HepG2 (cell line): ENCODE measurements around the gene BICRAL. TPM values are rescaled to one million over a fixed set of nuclear protein-coding genes. Genes with fewer than 3 reads are reported as not detected.

ENCODE experiments used
- CTCF ChIP-seq: sonication (generic); formaldehyde crosslinking; IDR thresholded peaks from 2 replicates; pipeline ENCODE4 v1.5.0; 2020; ENCODE audit warnings: mild to moderate bottlenecking, missing genetic modification reagents, moderate library complexity
- ELF4 ChIP-seq: sonication (generic); formaldehyde crosslinking; IDR thresholded peaks from 2 replicates; pipeline ENCODE4 v1.5.0; 2020; ENCODE audit warnings: missing genetic modification reagents, mild to moderate bottlenecking, moderate library complexity, borderline replicate concordance
- FOXP4 ChIP-seq: sonication (generic); formaldehyde crosslinking; IDR thresholded peaks from 2 replicates; pipeline ENCODE4 v1.4.0; 2020; ENCODE audit warnings: missing genetic modification reagents
- GPN1 ChIP-seq: sonication (generic); formaldehyde crosslinking; IDR thresholded peaks from 2 replicates; pipeline ENCODE4 v1.5.1; 2020; ENCODE audit warnings: missing genetic modification reagents, borderline replicate concordance
- GTF3A ChIP-seq: sonication (generic); formaldehyde crosslinking; conservative IDR thresholded peaks from 2 replicates; pipeline ENCODE4 v1.4.0; 2020; ENCODE audit warnings: mild to moderate bottlenecking, missing genetic modification reagents
- KDM6A ChIP-seq: IDR thresholded peaks from 2 replicates; pipeline ENCODE4 v1.6.1; 2016; ENCODE audit warnings: low read depth
- NFYC ChIP-seq: IDR thresholded peaks from 2 replicates; pipeline ENCODE4 v1.6.1; 2016; ENCODE audit warnings: missing genetic modification reagents, missing compliant biosample characterization
- RELA ChIP-seq: sonication (generic); formaldehyde crosslinking; IDR thresholded peaks from 2 replicates; pipeline ENCODE4 v1.4.0; 2020; ENCODE audit warnings: missing genetic modification reagents
- THAP8 ChIP-seq: sonication (generic); formaldehyde crosslinking; IDR thresholded peaks from 2 replicates; pipeline ENCODE4 v1.5.1; 2020; ENCODE audit warnings: missing genetic modification reagents, mild to moderate bottlenecking, borderline replicate concordance
- ZFP36 ChIP-seq: fragments of 150-350 bp; IDR thresholded peaks from 2 replicates; pipeline ENCODE4 v1.6.1; 2018; ENCODE audit warnings: borderline replicate concordance, low read length, low read depth; ENCODE audit not compliant: partially characterized antibody
- ZNF264 ChIP-seq: sonication (generic); formaldehyde crosslinking; IDR thresholded peaks from 2 replicates; pipeline ENCODE4 v1.4.0; 2020; ENCODE audit warnings: missing genetic modification reagents
- ZNF318 ChIP-seq: sonication (generic); formaldehyde crosslinking; IDR thresholded peaks from 2 replicates; pipeline ENCODE4 v1.4.0; 2020; ENCODE audit warnings: mild to moderate bottlenecking, missing genetic modification reagents
- ZUFSP ChIP-seq: sonication (generic); formaldehyde crosslinking; IDR thresholded peaks from 2 replicates; pipeline ENCODE4 v1.9.0; 2021; ENCODE audit warnings: missing genetic modification reagents, mild to moderate bottlenecking, borderline replicate concordance
- polyA plus RNA-seq, 8 experiments: library from polyadenylated mRNA; depleted of rRNA in 3 of 8; stranded (reverse) in 7 of 8; unstranded in 1 of 8; fragments of >200 nt; fragmentation: Illumina TruSeq in 4 of 8; extraction: Trizol in 4 of 8; gene quantifications; 2 replicates each; pipeline versions ENCODE4 v1.2.1 to v1.2.3, GENCODE V29; 2011 to 2016; ENCODE audit warnings: low read depth in 4 of 8, missing spikeins in 1 of 8, mixed read lengths in 1 of 8; ENCODE audit not compliant: insufficient read depth in 1 of 8
- total RNA-seq, 5 experiments: library from RNA; depleted of rRNA; stranded (reverse); fragments of >200 nt; fragmentation: Illumina TruSeq; extraction: Trizol; gene quantifications; 2 replicates each; pipeline ENCODE4 v1.2.3, GENCODE V29; 2016; ENCODE audit warnings: low read depth in 1 of 5

Gene BICRAL
- total and polyA plus RNA-seq, 2 of the 13 experiments (the other 11 are each of a cell fraction or from before 2014, with no cell fraction given), result 5.0 to 13.5 TPM

GRCh38 chr6:42879372-42880239 lies 97.8 kb downstream of the BICRAL start, which contains the start of gene RPL7L1 (continued):
- TF ChIP-seq ZNF264 (peak; percentile 77; the same call in 1 of the 2 replicates), ZNF318 (CRISPR knock-in tag) (no peak), KDM6A (CRISPR knock-in tag) (no peak), ZUFSP (no peak), NFYC (CRISPR knock-in tag) (peak; percentile 19; the same call in 1 of the 2 replicates), GPN1 (CRISPR knock-in tag) (no peak), THAP8 (CRISPR knock-in tag) (no peak), ELF4 (peak; percentile 86; the same call in 1 of the 2 replicates), CTCF (CRISPR knock-in tag) (no peak; the same call in none of the 2 replicates), GTF3A (CRISPR knock-in tag) (peak; percentile 23; the same call in 1 of the 2 replicates), RELA (CRISPR knock-in tag) (peak; percentile 83), ZFP36 (no peak), FOXP4 (CRISPR knock-in tag) (peak; percentile 53; the same call in 1 of the 2 replicates)
